Measurements from ENCODE around the gene SPNS2.

SPNS2 gene

DNA sequence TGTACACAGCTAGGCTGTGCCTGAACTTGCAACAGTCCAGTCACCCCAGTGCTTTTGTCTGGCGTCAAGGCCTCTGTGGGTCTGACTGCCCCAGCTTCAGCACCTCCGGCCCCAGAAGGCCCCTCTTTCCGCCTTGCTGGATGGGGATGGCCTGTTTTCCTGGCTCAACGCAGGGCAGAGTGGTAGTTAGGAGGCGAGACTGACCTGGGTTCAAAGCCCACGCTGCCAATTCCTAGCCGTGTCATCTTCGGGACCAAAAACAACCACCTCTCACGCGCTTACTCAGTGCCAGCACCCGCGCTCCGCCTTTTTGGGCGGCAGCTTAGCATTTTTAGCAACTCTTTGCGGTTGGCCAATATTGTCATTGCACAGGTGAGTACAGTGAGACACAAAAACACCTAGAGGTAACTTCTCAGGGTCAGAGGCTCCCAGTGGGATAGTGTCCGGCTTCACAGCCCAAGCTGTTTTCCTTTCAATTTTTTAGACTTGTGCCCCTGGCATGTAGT, 51.9 kb downstream of the SPNS2 start:
- no peak for DNase-seq (ENCODE audit: low read depth)

DNA sequence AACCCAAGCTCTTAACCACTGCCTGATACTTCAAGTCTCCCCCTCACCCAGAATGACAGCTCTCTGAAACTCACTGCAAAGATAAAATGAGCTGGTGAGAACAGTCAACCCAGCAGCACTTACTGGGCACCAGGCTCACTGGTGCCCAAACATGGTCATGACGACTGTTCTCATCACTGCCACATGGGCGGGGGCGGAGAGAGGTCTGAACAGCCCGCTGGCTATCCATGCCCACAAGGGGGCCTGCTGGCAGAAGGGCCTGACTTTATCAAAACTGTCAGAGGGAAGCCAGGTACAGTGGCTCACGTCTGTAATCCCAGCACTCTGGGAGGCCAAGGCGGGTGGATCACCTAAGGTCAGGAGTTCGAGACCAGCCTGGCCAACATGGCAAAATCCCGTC, 52.5 kb downstream of the SPNS2 start:
- no peak for DNase-seq (ENCODE audit: low read depth)

DNA sequence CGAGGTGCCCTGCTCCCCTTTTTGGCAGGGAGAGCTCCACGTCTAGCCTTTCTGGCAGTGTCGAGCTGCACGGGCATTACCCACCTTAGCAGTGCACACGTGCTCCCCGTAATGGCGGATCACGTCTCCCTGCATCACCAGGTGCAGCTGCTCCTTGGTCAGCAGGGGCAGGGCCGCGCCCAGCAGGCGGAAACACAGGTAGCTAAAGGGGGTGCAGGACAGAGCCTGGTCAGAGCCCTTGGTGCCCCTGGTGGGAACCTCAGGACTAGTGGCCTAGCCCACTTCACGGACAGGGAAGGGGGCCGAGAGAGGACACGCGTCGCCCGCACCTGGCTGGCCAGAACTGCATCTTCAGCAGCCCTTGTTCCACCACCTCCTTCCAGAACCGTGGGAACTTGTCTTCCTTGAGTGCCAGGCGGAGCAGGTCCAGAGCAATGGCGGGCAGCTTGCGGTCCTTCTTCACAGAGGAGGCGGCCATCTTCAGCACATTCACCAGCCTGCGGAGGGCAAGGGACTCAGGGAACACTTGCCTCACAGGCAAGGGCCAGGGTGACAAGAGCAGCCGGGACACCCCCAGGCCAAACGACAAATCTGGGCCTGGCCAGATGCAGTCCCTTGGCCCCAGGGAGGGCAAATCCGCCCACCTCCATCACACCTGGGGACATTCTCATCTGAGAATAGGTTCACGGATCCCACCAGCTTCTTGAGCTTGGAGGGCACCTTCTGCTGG, 53.3 kb downstream of the SPNS2 start:
- DNase-seq (ENCODE audit: low read depth): no peak

DNA sequence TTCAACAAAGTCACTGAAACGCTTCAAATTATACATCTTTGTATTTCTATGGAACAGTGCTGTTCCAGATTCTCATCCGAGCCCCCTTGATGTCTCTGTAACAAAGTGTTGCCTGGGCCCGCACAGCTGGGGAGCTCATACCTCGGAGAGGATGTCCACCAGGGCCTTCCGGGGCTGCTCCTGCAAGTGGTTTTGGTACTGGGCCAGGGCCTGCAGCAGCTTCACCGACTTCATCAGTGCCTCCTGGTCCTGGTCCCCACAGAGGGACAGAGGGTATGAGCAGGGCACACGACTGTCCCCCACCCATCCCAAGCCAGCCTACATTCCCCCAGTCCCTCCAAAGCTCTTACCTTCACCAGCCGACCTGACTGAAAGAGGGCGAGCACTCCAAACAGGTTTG, 55.0 kb downstream of the SPNS2 start:
- DNase-seq (ENCODE audit: low read depth): no peak

DNA sequence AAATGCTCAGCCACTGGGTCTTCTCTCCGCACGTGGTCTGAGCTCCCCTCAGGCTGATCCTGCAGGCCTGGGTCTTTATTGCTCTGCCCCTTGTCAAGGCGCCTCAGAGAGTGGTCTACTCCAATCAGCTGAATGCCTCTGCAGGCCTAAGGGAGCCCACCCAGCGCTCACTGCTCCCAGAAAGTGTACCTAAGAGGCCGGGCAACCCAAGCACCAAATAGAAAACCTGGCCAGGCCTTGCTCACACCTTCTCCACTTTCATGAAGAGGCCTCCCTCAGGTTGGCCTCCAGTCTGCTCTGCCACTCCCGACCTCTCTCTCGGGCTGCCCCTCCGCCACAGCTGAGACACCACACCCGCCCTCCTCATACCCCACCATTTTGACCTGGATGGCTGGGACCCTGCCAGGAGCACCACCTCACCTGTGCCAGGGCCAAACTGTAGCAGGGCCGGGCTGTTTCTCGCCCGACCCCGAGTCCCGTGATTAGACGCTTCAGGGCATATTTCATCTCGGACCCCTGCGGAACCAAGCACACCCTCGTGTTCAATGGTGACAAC, 55.8 kb downstream of the SPNS2 start:
- DNase-seq (ENCODE audit: low read depth): no peak

DNA sequence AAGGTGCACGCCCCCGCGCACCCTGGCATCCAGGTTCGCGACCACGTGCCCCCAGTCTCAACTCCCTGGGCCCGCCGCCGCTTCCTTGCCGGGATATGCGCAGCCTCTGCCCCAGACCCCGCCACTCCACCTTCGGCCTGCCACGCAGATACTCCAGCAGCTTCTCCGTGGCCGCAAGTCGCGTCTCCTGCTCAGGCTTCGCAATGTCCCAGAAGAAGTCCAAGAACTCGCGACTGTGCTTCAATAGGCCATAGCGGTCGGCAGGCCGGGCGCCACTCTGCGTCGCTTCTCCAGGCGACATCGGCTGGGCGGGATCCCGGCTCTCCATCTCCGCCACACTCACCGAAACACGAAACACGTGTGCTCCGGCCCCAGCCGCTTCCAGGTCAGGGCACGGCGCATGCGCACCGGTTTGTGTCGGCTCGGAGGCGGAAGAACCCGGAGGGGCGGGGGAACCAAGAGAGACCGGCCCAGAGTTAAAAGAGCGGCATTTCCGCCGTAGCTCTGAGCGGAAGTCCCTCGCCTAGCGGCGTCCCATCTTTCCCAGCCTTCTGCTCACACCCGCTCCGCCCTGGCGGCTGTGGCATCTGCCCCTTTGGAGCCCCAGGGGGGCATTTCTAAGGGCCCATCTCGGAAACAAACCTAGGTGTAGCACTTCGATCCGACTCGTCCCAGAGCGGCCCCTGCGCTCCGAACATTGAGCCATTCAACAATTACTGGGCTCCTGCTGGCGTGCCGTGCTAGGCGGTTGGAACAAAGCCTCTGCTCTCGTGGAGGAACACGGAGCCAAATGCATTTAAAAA, 56.5 kb downstream of the SPNS2 start, which contains the start of gene MYBBP1A:
MYBBP1A (minus strand) TSS at position 388 of the 803 bp plus-strand sequence; CDS start at position 328, 60 bp downstream.
- DNase-seq (ENCODE audit: low read depth): peak; percentile 93

DNA sequence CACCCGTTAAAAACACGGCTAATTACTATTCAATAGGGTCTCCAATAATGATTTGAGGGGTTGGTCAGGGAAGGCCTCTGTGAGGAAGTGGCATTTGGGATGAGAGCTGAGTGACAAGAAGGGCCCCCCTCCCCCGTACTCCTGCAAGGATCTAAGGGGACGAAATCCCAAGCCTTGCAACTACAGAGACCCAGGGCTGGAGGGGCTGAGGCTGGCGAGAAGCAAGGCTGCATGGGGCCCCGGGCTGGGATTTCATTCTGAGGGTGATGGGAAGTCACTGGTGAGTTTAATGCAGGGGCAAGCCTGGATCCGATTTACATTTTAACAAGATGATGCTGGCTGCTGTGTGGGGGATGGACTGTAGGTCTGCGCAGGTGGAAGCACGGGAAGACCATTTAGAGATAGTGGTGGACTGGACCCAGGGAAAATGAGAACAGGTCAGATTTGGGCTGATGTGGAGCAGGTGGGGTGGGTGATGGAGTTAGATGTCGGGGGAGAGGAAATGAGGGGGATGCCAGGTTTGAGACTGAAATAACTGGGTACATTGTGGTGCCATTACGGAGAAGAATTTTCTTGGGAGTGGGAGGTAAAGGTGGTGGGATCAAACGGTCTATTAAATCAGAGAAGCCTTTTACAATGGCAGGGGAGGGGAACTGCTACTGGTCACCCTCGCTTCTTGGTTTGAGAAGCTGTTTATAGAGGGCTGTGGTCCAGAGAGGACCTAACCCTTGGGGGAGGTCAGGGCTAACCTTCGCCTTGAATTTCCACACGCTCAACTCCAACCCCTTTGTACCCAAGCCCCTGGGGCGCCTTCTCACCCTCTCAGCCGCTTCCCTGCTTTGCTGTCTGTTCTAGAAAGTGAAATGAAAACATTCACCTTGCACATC, 57.4 kb downstream of the SPNS2 start:
- DNase-seq (ENCODE audit: low read depth): no peak

DNA sequence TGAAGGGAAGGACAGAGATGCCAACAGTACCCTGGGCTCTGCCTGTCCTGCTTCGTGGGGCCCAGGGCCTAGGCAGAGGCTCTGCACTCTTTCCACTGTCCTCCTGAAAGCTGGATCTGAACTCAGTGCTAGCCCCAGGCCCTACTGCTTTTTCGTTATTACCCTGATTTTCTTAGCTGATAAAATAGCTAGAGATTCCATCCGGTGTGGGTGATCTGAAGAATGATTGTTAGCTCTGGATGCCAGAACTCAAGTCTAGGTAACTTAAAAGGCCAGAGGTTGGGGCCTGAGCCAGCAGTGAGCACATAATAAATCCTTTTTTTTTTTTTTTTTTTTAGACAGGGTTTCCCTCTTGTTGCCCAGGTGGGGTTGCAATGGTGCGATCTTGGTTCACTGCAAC, 58.3 kb downstream of the SPNS2 start:
- DNase-seq (ENCODE audit: low read depth): no peak

DNA sequence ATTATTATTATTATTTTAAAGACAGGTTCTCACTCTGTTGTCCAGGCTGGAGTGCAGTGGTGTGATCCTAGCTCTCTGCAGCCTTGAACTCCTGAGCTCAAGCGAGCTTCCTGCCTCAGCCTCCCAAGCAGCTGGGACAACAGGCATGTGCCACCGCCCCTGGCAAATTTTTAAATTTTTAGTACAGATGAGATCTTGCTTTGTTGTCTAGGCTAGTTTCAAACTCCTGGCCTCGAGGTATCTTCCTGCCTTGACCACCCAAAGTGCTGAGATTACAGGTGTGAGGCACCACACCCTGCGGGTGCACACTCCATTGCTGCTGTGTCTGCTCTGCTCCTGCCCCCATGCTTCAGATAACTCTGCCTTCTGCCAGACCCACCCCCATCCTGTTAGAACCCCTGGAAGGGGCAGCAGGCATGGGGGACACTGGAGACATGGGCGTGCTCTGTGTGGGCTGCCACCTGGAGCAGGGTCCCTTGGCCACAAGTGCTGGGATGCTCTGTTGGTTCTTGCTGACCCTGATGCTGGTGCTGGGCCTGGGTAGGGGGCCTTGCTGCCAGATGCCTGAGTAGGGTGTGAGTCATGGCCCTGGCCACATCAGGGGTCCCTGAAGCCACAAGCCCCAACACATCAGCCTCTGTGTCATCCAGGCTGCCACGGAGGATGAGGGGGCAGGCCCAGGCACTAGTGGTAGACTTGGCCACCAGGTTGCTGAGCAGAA, 59.1 kb downstream of the SPNS2 start:
- DNase-seq (ENCODE audit: low read depth): no peak

DNA sequence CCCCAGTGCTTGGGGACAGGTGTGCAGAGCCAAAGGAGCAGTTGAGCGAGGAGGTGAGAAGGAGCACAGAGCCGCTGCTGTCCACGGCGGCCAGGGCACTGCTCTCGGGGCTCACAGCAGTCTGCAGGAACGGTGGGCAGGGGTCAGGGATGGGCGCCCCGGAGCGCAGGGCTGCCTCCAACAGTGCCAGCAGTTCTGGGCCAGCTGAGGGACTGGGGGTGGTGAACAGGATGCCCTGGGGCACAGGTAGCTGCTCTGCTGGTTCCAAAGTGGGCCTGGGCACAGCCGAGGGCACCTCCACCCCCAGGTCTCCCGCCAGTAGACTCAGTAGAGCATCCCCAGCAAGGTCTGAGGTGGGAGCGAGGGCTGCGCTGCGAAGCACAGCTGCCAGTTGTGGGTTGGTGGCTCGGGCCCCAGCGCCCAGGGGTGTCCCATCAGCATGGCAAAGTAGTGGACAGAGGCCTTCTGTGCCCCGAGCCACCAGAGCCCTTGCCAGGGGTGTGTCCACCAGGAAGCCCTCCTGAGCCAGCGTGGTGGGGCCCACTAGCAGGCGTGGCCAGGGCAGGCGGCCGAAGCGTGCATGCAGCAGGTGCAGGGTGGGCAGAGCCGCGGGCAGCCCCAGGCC, 59.8 kb downstream of the SPNS2 start:
- DNase-seq (ENCODE audit: low read depth): no peak

DNA sequence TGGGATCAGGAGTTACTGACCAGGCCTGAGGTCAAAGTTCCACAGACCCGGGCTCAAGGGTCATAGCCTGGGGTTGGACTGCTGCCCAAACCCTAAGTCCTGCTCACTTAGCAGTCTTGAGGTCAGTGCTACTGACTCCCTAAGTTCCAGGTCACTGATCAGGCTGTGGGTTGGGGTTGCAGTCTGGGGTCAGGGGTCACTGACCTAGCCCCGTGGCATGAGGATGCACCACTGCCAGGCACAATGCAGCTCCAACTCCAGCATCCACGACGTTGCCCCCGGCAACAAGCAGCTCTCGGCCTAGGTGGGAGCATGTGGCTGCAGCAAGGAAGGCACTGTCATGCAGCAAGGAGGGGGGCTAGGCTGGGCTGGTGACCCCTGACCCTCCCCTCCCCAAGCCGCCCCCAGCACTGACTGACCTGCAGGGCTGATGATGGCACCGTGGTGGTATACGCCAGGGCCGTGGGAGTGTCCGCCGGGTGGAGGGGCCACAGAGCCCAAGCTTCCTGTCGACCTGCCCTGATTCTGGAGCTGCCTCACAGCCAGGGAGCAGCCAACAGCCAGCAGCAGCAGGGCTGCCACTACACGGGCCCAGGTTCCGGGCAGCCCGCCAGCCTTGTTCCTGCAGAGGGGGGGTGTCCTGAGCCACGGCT, 60.6 kb downstream of the SPNS2 start:
- no peak for DNase-seq (ENCODE audit: low read depth)

DNA sequence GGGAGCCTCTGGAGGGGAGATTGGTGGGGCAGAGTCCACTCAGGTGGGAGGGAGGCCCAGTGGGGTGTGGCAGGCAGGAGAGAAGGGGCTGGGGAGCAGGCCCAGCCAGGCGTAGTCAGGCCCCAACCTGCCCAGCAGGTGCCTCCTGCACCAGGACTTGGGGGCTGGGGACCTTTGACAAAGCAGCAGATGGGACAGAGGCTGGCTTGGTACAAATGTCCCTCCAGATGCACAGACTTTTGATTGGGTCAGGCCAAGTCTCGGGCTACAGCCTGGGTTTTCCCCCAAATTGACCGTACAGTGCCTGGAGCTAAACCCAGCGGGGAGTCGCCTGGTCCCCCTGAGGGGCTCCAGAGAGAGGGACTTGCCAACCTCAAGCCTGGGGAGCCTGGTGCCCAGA, 61.3 kb downstream of the SPNS2 start:
- DNase-seq (ENCODE audit: low read depth): no peak

DNA sequence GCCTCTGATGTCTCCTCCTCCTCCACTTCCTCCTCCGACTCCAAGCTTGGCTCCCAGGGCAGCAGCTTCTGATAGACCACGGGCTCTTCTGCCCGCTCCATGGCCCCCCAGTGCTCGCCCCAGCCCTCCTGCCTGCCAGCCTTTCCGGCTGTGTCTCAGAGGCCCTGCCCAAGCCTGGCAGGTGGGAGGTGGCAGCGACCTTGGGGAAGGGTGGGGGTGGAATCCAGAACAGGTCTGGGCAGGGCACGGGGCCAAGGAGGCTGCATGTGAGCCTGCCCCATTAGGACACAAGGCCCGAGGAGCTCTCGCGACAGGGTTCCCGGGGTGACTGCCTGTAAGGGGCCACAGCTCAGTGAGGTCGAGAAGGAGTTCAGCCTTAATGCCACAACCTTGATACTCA, 61.7 kb downstream of the SPNS2 start, which contains the start of gene GGT6:
GGT6 (minus strand) TSS at position 157 of the 400 bp plus-strand sequence; CDS start at position 101, 56 bp downstream.
- no peak for DNase-seq (ENCODE audit: low read depth)

DNA sequence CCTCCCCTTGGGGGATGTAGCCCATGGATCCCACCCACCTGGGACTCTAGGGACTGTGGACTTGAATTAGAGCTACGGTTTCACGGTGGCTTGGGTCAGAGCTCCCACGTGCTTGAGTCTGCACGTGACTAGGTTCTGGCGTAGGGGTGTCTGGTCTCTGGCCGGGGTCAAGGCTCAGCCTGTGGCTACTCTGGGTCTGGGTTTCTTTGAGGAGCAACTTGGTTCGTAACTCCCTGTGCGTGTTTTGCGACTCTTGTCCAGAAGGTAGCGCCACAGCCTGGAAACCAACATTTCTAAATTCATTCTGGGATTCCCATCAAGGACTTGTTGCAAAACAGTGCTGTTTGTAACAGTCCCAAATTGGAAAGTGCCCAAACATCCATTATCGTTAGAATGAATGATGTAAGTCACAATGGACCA, 62.2 kb downstream of the SPNS2 start:
- no peak for DNase-seq (ENCODE audit: low read depth)

DNA sequence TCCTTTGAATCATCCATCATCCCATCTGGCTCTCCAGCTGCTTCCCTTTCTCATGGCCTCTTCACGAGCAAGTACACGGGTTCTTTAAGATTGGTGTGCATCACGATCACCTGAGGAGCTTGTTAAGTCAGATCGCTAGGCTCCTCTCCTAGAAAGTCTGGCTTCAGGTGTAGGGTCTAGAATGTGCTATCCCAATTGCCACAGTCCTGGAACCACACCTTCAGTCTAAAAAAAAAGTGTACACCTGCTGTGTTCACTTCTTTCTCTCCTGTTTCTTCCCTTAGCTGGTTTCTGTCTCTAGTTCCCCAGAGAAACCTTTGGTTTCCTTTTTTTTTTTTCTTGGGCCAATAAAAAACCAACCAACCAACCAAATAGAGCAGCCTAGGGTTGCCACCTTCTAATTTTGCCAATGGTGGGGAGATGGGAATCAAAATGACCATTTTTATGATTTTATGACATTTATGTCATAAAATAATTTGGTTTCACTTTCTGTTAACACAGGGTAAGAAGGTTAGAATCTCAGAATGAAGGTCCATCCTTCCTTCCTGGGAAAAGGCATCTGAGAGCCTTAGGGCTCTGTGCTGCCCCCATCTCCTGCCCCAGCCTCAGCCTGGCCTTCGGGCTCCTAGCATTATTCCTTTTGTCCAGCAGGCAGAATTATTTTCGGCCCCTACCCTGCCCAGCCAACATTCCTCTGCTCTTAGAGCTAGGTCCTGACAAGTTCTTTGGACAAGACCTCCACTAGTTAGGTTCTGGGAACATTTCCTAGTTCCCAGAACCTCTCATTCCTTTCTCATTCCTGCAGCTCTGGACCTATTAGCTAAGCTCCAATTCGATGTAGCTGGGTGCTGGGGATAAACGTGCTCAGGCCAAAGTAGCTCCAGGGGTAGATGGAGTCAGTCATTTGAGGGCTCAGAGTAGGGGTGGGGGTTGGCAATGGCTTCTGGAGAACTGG, 63.6 kb downstream of the SPNS2 start:
- no peak for DNase-seq (ENCODE audit: low read depth)

DNA sequence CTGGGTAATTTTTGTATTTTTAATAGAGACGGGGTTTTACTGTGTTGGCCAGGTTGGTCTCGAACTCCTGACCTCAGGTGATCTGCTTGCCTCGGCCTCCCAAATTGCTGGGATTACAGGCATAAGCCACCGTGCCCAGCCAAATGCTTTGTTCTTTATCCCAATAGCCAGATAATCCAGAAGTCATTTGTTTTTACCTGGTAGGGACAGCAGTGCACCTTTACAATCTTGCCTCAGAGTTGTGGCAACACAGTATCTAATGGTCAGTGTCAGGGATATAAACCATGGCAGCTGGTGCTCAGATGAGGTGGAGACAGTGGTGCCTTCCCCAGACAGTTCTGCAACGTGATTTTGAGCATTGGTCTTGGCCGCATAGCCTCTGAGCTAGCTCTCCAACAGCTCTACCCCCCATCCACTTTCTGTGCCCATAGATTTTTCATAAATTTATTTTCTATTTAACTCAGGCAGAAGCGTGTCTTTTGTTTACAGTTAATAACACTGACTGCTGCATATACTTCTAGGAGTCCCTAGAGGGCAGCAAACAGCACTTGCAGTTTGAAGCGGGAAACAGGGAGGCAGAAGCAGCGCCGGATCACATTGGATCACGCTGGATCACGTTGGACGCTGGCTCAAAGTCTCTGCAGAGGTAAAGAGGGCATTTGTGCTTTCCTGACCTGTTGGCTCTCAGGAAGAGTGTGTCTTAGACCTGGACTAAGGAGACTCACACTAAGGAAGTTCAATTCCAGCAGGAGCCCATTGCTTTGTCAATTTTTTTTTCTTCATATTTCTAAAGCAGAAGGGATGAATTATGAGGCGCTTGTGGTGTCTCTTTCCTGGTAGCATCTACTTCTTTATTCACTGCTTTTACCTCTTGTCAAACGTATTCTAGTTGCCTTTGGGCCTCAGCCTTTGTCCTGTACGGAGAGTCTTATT, 66.8 kb downstream of the SPNS2 start:
- DNase-seq (ENCODE audit: low read depth): peak; percentile 65

DNA sequence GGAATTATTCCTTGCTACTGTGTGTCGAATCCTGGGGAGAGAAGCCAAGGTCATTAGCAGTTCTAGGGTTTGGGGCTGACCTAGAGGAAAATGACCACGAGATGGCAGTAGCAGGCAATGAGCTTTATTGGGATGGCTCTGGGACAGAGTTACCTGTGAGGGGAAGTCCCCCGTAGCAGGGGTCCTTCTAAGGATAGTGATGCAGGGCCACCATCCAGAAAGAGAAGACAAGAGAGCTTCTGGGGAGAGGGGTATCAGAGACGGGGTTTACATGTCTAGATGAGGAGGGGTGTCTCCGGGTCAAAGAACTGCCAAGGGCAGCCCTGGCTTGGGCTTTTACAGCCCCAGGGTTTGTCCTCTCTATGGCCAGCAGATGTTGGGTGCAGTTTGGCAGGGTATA, 68.1 kb downstream of the SPNS2 start:
- peak; percentile 24 for DNase-seq (ENCODE audit: low read depth)

DNA sequence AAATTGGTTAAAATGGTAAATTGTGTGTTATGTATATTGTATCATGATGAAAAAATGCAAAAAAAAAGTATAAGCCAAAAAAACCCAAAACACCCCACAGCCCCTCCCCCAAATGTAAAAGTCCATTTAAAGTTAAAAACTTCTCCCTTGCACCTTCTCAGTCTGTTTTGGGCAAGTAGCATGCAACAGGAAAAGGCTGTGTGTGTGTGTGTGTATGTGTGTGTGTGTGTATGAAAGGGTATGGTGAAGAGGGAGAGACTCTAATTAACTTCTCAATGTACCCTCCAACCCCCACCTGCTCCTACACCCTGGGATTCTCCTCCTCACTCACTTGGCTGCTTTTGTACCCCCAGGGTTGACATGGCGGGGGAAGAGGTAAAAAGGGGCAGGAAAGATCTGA, 70.9 kb downstream of the SPNS2 start:
- no peak for DNase-seq (ENCODE audit: low read depth)
